DMS 273 (cell line): Measurements from ENCODE around the gene DICER1.

Experiments
- DNase-seq: peaks from one replicate; lab custom pipeline; 2025; ENCODE audit not compliant: unreplicated experiment; lab: John Stamatoyannopoulos, UW

DICER1 gene

GRCh38 chr14:95043732-95044462 is 113.4 kb downstream of the DICER1 start:
- DNase-seq: no peak

- DNase-seq: no peak
Observed at GRCh38 chr14:95043314-95043713, 114.0 kb downstream of the DICER1 start.

- no peak for DNase-seq
Observed at GRCh38 chr14:95041477-95042020, 115.8 kb downstream of the DICER1 start.

DNA sequence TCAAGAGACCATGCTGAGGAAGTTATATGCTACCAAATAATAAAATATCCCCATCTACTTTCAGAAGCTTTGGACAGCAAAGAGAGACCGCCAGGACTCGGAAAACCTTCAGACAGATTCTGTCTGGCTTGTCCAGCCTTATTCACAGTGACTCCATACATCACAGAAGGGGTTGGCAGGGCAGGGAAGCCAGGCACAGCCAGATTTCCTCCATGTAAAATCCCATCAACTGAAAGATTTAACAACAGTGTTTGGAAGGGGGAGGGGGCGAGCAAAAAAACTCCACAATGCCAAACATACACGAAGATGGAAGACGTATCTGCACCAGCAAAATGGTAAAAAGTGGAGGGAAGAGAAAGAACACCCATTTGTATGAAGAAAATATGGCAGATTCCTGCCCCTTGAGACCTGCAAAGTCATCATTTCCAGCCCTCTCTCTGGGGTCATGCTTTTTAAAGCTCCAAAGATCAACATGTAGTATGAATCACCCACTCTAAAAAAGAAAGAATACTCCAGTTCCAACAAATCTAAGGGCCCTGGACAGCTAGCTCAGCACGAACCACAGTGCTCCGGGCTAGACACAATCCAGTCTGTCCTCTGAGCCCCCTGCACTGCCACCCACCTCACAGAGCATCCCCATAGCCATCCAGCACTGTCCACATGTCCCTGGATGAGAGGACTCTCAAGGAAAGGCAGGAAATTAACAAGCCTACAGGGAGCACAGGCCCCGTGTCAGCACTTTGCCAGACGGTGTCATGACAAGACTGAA is 116.4 kb downstream of the DICER1 start:
- DNase-seq: no peak

- DNase-seq: no peak
Observed at GRCh38 chr14:95039993-95040348, 117.4 kb downstream of the DICER1 start.

DNA sequence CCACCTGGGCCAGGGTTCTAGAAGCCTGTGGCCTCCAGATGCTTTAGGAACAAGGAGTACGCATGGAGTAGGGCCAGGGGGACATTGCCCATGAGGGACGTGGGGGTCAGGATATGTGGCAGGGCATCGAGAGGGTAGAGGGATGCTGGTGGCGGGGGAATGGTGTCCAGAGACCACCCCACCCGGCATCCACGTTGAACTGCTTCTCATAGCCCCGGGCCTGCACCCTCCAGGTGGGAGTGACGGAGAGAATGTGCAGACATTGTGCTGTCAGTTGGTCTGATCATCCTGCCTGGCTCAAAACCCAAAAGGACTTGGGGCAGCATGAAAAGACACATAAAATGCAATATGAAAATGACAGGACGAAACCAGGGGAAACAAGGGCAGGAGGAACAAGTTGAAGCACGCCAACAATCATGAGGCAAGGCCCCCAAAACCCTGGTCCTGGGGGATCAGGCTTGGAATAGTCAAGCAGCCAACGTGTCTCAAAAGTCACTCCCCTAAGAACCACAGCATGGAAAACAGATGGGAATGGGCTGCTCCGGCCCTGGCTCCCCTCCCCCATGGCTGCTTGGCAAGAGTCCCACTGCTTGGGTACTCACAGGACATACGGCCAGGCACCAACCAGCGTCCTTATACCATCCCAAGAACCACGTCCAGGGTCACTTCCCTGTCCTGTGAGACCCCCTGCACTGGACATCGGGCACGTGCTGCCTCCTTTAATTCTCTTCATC is 117.9 kb downstream of the DICER1 start:
- DNase-seq: peak; percentile 61

DNA sequence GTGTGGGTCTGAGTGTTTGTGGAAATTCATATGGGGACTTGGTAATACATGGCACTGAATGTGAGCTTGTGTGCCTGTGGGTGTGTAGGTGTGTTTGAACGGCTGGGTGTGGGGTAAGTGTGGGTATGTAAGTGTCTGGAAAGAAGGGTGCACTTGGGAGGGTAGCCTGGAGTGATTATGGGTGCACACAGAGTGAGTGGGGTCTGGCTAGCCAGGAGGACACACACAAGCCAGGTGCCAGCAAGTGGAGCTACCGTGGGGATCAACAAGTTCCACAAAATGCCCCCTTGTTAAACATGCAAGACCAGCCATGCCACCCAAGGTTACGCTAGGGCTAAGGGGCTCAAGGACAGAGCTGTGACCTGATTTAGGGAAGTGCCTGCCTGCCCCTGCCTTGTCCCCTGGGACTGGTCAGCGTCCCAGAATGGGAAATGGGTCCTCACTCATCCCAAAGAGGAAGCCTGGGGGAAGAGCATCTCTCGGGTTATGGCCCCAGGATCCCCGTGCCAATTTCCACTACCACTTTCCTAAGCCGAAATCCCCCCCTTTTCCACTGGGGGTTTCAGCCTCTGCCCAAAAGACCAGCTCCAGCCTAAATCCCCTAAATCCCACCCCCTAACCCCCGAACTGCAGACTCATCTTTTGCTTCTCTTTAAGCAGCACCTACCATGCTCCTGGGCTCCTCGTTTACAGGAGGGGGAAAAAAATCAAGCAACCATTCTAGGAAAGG is 118.6 kb downstream of the DICER1 start:
- no peak for DNase-seq

DNA sequence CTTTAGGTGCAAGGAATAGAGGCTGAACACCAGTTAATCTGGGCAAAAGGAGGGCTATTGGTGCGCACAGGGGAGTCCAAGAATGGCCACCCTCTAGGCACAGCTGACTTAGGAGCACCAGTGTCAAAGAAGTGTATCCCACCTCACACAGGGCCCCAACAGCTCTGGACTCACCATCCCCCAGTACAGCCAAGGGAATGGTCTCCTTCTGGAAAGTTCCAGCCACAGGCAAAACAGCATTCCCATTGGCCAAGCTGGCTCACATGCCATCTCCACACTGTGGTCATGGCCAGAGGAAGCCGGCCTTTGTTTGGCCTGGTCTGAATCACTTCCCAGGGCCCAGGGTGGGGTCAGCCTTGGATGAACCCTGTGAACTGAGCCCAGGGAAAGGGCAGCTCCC is 120.1 kb downstream of the DICER1 start:
- no peak for DNase-seq
